Stimulated activated CD8-positive, alpha-beta memory T cell treated with anti-CD3 and anti-CD28 coated beads, Interleukin-7, amount 100 ng/mL, for 48 hours (primary cell): ENCODE data around the gene PPM1H.

ENCODE experiments used
- DNase-seq, 2 donors: peaks; one replicate each; pipeline ENCODE4 v3.0.0-alpha.2; 2020; ENCODE audit warnings: low read depth in 1 of 2; ENCODE audit errors: extremely low read depth in 1 of 2

The PPM1H gene

DNA sequence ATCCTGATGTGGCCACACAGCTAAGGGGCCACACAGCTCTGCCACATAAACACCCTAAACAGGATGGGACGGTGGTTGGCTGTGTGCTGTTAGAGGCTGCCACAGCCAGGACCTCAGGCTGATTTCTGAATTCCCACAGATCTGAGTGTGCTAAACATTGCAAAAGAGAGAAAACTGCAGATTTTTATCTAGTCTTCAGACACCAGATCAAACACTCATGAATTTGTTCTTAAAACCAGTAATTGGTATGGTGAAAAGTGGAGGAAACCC, 277.7 kb downstream of the PPM1H start:
- no peak for DNase-seq

DNA sequence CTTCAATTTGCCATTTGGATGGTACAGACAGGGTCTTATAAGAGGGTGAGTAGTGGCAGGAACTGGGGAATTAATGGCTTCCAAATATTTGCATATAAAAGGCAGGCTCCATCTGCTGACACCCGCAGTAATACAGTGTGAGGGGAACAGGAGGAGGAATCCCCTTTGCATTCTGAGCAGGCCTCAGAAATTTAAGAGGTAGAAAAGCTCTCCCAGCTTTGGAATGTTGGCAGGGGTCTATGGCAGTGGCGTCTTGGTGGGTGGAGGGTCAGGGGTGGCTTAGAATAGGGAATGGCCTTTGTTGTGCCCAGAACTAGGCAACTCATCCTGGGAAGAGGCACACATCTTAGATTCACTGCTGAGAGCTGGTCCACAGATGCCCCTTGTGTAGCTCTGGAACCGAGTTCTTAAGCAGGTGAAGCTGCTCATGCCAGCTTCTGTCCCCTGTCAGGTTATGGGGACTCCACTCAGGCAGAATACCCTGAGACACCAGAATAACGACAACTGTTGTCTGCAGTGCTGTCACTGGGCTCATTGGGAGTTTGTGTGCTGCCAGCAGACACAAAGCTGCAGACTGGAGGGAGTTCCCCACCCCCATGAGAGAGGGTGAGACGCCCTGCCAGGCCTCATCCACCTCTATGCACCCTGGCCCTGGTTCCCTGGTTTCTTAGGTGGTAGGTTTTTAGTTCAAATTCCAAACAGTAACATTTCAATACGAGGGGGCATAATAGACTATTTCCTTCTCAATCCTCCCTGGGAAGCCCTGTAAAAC, 278.2 kb downstream of the PPM1H start:
- no peak for DNase-seq

DNA sequence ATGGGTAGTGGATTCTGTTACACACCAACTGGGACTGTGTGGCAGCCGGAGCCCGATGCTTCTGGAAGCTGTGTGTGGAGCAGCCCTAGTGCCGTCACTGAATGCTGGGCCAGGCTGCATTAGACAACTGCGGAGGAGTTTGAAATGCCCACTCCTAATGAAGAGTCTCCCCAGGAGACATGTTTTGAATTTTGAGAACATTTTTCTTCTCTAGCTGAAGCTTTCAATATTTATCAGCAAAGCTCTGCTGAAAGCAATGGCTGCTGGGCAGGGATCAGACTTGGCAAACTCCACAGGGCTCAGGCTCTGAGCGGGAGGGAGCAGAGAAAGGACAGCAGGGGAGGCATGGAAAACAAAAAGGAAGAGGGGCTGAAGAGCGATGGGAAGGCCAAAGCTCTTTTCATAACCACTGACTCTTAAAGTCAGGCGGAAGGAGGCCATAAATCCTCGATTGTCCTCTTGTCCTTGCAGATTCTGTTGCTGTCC, 279.2 kb downstream of the PPM1H start:
- no peak for DNase-seq

DNA sequence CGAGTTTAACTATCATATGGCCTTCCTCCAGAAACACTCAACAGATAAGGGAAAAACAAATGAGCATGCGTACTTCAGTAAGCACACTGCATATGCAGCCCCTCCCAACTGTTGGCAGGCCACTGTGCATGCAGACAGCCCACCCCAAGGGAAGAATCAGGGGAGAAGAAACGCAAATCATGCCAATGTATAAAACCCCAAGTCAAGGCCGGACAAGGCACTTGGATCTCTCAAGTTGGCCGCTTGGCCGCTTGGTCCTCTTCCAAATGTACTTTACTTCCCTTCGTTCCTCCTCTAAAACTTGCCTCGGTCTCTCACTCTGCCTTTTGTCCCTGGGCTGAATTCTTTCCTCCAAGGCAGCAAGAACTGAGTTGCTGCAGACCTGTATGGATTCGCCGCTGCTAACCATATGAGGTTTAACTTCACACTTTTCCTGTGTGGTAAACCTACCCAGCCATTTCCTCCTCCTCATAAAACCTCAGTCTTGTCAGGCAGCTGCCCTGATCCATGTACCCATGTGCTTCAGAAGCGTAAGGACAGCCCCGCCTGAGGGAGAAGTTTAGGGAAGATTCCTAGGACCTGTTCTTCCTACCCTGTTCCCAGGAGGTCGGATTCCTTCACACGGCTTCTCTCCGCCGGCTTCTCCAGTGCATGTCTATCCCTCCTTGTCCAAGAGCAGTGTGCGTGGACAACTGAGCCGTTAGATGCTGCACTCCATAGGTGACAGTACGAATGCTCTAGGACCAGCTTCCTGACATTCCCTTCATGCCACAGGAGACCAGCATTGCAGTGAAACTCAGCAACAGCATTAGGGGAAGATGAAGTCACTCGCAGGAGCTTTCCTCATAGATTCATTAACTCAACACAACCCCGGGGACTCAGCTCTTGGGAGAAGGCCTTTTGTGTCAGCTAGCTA, 280.4 kb downstream of the PPM1H start:
- no peak for DNase-seq

DNA sequence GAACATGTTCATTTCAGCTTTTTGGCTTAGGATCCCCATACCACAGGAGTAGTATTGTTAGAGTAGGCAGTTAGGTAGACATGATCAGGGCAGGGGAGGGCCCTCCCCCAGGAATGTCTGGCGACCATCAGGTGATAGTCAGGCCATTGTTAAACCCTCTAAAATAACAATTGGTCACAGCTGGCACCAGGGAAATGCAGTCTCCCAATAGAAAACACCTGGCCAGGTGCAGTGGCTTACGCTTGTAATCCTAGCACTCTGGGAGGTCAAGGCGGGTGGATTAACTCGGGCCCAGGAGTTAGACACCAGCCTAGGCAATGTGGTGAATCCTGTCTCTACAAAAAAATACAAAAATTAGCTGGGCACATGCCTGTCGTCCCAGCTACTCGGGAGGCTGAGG, 281.2 kb downstream of the PPM1H start:
- DNase-seq: no peak

DNA sequence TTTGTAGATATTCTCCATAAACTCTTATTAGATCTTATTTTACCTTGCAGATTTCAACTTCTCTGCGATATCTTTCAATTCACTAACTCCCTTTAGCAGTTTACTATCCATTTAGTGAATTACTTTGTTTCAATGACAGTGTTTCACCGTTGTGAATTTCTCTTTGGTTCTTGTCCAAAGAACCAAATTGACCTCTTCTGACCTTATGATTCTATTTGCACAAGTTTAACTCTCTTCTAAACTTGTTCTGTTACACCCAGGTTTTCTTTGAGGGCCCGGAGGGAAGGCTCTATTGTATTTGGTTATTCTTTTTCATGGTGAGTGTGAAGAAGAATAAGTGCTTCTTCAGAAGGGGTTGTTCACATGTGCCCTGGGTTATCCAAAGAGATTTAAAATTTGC, 281.6 kb downstream of the PPM1H start:
- DNase-seq: no peak

DNA sequence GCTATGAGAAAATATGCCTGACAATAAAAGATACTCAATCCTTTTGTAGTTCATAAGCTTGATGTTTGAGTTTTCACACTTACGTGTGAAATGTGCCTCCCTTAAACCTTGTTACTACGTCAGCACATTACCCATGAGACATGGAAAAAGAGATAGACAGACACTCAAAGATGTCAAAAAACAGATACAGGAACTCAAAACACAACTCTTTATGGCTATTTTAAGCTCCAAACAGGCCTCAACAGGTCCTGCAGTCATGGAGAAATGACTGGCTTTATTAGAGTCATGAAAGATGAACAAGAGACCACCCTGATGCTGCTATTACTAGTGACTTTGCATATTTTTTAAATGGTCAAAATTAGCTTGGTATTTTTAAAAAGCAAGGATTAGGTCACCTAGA, 283.8 kb downstream of the PPM1H start:
- DNase-seq: no peak

DNA sequence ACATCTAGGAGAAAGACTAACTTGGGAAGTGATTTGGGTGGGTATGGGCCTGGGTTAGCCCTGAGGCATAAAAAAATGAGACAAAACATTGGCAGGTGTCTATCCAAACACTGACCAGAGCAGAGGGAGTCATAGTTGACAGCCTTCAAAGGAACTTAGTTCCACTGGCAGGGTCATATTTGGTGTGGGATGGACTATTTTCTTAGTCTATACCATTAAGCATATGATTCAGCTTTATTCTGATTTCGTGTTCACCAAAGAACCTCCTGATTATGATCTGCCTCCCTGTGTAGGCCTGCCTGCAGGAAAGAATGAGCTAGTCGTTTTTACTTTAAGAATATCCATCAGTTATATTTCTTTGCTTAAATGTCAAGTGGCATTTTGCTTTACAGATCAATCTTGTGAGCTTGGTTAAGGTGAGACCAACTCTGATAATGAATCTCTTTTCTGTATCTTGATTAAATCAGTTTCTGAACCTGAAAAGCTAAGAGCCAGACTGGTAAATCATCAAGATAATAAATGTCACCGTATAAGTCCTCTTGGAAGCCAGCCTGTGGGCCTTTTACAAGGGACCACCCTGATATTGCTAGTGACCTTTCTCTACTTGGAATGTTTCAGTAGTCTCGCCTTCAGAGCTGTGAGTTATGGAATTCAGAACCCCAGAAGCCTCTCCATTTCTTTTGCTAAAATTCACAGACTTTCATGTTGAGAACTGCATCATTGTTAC, 285.4 kb downstream of the PPM1H start:
- DNase-seq: no peak

DNA sequence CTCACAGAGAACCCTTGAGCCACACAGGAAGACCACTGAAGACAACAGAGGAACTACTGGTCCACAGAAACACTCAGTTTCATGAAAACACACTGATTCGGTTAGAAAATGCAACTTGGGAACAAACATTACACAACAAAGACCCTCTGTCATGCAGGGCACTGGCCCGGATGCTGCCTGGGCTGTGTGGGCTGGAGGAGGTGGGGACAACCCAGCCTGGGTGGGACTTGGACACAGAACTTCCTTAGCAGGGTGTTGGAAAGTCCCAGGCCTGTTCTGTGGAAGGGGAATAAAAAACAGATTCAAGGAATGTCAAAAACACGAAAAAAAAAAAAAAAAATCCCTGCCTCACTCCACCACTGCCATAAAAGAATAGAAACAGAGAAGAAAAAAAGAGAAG, 287.4 kb downstream of the PPM1H start:
- no peak for DNase-seq

DNA sequence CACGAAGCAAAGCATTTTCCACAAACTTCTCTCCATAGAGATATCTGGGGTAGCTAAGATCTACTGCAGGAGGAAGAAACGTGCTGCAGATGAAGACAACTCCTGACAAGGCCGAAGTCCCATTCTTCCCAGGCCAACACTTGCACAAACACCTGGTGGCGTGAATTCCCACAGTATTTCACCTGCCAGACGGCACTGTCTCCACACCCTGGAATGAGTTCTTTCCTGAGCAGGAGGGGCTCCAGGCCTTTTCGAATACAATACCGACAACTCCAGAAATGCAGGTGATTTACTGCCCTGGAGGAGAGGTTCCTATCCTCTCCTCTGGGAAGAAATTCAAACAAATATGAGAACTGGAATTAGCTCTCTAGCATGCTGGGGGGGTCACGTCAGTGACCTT, 288.4 kb downstream of the PPM1H start:
- DNase-seq: no peak

DNA sequence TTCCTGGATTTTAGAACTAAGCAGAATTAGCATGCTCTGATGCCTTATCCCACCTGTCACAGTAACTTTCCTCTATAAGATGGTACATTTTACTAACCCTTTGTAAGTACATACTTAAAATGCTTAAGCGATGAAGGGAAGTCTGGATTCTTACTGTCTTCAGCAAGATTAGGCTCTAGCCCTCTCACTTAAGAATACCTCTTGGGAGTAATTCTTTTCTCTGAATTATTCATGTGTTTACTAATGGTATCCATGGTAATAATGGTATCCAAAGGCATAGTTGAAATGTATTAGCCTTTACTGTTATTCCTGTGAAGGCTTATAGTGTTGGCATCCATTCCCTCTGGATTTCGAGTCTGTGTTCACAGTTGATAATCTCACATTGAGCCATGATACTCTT, 291.5 kb downstream of the PPM1H start:
- DNase-seq: no peak

DNA sequence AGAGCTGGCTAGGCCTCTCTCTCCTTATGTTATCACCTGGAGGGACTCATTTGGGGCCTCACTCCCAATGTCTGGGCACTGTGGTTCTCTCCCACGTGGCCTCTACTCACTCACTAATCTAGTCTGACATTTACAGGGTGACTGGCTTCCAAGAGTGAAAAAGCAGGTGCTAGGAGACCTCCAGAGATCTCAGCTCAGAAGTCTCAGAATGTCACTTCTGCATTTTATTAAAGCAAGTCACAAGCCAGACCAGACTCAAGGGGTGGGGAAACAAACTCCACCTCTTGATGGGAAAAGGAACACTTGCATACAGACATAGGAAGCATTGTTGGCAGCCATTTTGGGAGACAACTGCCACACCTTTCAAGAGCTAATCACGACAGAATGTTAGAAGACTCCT, 292.5 kb downstream of the PPM1H start:
- no peak for DNase-seq

DNA sequence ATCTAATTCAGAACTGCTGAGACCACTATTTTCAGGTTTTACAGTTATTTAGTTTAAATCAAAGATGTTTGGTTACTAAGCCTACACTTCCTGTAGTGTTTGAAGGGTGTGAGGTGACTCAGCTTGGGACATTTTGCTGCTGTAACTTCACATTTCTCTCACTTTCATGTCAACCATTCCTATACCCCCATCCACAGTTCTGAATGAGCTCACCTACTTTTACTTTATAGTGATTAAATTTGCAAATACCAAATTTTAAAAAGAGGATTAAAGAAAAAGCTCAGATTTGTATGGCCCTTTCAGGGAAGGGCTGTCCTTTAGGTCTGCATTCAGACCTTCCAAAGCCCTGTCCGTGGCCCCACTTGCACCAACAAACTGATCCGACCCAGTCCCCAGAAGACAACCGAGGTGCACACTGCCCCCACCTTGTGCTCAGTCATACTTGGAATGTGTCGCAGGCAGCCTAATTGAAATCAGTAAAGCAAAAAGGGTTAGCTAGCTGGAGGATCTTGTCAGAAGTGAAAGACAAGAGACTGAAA, 294.0 kb downstream of the PPM1H start:
- DNase-seq: no peak

DNA sequence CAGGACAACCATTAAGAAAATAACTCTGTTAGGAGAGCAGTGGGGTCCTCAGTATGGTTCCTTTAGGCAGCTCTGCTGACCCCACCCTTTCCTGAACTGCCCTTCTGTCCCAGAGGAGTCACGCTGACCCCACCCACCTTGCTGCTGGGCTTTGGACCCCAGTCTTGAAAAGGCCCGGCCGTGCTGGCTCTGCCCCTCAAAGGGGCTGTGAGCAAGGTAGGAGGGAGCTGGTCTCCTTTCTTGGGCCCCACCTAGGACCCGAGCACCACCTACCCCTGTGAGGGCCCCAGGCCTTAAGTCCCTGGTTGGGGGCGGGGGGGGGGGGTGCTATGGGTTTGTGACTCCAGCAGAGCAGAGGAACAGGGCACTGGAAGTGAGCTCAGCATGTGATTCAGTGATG, 297.3 kb downstream of the PPM1H start:
- no peak for DNase-seq

DNA sequence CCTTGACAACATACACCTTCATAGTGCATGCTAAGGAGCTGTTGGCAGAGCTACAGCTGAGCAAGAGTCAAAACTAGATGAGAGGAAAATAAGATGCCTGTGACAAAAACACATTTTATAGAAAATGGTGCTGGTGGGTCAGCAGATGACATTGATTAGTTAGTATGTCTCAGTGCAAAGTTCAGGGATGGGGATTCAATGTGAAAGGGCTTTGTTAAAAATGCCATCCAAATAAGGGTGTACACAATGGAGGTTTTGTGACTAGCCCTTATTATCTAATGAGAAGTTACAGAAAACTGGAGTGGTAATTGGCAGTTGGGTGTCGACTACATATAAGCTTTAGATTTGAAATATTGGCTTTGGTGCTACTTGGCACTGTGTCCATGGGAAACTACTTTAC, 299.3 kb downstream of the PPM1H start:
- DNase-seq: no peak

DNA sequence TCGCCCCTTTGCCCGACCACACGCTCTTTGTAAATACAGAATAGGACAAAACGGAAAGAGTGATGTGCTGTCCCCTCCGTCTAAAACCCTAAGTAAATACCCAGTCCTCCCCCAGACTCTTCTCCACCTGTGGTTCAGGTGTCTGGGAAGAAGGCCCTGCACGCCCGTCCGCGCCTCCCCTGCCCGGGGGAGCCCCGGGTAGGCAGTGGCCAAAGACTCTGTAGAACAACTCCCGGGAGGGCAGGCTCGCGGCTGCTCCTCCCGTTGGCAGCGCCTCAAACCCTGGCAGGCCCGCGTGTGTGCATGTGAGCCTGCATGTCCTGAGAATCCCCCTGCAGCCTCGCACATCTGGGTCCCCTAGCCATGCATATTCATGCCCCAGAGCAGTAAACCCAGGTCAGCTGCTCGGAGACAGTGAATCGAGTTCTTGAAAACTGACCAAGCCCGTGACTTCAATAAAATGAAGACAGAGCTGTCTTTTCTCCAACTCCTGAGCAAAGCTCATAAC, 302.5 kb downstream of the PPM1H start:
- DNase-seq: no peak

DNA sequence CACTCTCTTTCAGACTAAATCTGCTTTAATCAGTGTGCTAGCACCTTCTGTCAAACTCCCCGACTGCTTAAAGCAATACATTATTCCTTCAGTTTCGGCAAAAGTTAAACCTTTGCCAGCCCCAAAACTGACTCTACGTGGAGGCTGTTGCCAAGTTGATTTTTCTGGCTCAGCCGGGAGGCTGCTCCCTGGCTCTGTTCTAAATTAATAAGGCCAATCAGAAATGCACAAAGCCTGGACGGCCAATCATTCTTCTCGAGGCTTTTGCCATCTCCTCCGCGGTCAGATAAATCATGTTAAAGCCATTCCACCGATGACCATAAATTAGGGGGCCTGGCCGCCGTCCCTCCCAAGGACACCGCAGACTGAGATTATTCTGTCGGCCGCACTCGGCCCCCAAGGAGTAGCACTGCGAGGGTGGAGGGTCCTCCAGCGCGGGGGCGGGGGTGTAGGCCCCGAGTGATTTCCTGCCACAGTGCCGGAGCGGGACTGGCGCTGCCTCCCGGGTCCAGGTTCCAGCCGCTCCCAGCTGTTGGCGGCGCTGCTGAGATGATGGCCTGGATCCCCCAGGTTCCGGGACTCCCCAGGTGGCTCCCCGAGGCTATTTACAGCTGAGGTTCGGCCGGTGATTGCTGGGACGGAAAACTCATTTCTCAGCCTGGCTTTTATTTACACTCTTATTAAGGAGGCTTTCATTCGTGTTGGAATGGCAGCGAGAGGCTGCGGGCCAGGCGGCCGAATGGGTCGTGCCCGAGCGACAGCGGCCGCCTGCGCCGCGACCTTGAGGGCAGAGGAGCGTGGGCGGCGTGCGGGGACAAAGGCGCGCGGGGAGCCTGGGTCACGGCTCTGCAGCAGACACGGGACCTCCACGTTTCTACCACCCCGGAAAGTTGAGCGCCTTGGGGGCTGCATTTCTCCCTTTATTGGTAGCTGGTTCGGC, 303.2 kb downstream of the PPM1H start:
- no peak for DNase-seq

DNA sequence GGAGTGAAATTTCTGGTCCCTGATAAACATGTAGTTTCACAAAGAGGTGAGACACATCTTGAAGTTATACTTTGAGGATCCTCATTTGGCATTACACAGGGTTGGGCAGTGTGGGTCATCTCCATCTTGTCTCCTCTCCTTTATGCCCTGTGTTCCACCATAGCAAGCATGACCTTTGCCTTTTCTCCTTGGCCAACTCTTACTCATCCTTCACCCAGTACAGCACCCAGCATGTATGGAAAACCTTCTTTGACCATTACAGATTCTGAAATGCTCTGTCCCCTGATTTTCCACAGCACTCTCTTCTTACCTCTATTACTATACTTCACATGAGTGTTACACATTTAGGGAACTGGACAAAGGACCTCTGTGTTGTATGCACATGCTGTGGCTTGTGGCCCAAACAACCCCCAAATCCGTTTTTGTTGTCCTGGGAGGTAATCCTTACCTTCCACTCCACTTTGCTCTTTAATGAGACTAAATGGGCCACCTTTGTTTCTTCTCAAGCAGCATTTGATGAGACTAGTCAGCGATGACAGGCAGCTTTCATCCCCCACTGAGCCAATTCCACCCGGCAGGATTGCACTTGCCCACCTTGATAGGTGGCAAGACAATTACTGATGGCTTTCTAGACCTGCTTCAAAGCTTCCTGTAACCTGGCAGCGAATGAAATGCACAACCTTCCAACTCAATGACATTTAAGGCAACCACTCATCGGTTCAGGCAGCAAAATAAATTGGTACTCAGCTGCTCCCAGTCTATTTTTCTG, 304.8 kb downstream of the PPM1H start:
- DNase-seq: no peak

DNA sequence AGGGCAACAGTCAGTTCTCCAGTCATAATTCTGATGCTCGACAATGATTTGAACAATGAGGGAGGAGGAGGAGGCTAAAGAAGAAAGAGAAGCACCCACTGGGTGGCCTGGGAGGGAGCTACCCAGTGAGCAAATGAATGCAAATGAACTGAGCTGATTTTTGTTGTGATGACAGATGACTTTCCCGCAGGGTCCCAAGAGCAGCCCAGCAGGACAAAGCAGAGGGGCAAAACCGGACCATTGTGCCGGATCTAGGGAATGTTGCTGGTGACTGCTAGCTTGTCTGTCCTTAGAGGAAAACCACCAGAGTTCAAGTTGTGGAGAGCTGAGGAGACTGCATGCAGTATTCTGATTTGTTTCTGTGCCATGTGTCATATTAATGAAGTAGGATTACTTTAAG, 305.5 kb downstream of the PPM1H start:
- no peak for DNase-seq
